Dendritic cell treated with granulocyte-macrophage colony-stimulating factor and Interleukin-4, amounts not matched to agents 40 ng/mL and 50 ng/mL, for 4 days (primary cell): ENCODE data around the gene DHCR7.

ENCODE experiments used
- H3K27ac Mint-ChIP-seq: one replicate; pipeline ENCODE4 v1.8.0; 2022; ENCODE audit warnings: mild to moderate bottlenecking, mixed read lengths
- H3K27me3 Mint-ChIP-seq: one replicate; pipeline ENCODE4 v1.8.0; 2022; ENCODE audit warnings: mild to moderate bottlenecking, mixed read lengths
- H3K36me3 Mint-ChIP-seq: one replicate; pipeline ENCODE4 v1.8.0; 2022; ENCODE audit warnings: low read depth, mixed read lengths
- H3K4me1 Mint-ChIP-seq: one replicate; pipeline ENCODE4 v1.8.0; 2022; ENCODE audit warnings: low read depth, mixed read lengths
- H3K4me3 Mint-ChIP-seq: one replicate; pipeline ENCODE4 v1.8.0; 2022; ENCODE audit warnings: mild to moderate bottlenecking, moderate library complexity, mixed read lengths
- H3K9me3 Mint-ChIP-seq: one replicate; pipeline ENCODE4 v1.8.0; 2022; ENCODE audit warnings: mixed read lengths
- intact Hi-C: fragments of 100-400 bp; cut with micrococcal nuclease; formaldehyde crosslinking; loops from one replicate; pipeline ENCODE4 v1.15.0; 2022

The DHCR7 gene

DNA sequence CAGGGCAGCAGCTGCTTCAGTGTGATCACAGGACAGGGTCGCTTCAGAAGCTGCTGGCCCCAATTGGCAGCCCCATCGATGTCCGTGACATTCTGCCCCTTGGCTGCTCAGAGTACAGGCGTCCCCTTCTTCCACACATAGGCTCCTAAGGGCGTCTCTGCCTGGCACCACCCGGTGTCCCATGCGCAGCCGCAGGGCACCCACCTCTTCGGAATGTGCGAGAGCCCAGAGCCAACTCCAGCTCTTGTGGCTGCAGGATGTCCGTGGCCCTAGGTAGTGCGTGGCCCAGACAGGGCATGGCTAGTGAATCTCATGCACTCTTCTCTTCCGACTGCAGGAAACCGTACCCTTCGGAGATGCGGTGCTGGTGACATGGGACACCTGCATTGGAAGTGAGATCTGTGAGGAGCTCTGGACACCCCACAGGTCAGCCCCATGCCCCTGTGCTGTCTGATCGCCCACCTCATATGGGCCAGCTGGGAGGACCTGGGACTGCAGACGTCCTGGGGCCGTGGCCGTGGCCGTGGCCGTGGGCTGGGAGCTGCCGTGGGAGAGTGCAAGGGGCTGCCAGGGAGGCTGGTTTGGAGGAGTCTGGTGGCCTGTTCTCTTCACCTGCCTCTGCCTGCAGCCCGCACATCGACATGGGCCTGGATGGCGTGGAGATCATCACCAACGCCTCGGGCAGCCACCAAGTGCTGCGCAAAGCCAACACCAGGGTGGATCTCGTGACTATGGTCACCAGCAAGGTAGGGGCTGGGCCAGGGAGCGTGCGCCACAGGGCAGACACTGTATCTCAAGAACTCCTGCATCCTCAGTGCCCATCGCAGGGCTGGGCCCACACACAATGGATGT lies 25.0 kb upstream of the DHCR7 start:
- Mint-ChIP-seq H3K9me3 (no peaks in the 10 kb centered on the region), H3K27ac (no peak overlapping the region), H3K4me1 (no peaks in the 10 kb centered on the region), H3K27me3 (no peaks in the 10 kb centered on the region), H3K36me3 (peaks cover 95% of the 10 kb centered on the region), H3K4me3 (no peak overlapping the region)
- intact Hi-C loops, result no loop called here

DNA sequence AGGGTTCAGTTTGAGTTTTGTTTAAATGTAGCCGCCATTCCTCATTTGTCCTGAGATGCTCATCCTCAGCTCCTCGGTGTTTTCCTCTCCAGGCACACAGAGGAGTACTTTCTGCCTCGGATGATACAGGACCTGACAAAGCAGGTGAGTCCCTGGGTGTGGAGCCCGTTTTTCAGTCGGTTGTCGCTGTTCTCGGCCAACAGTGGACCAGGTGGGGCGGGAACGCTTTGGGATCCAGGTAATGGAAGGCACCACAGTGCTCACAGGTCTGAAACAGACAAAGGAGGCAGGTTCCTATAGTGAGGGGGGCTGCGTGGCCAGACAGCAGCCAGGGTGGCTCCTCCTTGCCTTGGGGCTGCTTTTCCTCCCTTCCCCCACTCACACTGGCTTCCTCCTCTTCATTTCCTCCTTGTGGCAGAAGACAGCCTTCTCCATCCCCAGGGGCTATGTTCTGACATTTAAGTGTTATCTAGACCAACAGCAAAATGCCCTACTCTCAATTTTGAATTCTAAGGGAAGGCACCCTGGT lies 24.2 kb upstream of the DHCR7 start:
- Mint-ChIP-seq H3K9me3 (no peaks in the 10 kb centered on the region), H3K4me3 (no peak overlapping the region), H3K27ac (no peak overlapping the region), H3K27me3 (no peaks in the 10 kb centered on the region), H3K36me3 (peaks cover 95% of the 10 kb centered on the region), H3K4me1 (no peaks in the 10 kb centered on the region)
- intact Hi-C loops, result no loop called here

DNA sequence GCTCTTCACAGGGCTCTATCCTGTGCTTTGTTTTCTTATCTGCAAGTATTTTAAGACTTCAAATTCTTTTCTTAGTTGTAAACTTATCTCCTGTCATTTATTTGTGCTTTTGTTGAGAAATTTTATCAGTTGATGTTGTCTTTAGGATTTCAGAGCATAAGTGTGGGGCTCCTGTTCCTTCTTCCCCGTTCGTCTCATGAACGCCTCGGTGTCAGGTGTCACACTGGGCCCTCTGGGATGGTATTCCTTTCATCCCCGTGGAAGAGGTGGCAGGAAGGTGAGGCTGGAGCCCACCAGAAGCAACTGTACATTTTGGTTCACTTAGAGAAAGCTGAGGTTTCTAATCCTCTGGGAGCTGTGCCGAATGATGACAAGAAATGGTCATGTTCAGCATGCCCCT lies 22.8 kb upstream of the DHCR7 start:
- Mint-ChIP-seq H3K27ac (no peak overlapping the region), H3K4me3 (no peak overlapping the region), H3K36me3 (peaks cover 95% of the 10 kb centered on the region), H3K9me3 (no peaks in the 10 kb centered on the region), H3K4me1 (no peaks in the 10 kb centered on the region), H3K27me3 (no peaks in the 10 kb centered on the region)
- intact Hi-C loops, result no loop called here

DNA sequence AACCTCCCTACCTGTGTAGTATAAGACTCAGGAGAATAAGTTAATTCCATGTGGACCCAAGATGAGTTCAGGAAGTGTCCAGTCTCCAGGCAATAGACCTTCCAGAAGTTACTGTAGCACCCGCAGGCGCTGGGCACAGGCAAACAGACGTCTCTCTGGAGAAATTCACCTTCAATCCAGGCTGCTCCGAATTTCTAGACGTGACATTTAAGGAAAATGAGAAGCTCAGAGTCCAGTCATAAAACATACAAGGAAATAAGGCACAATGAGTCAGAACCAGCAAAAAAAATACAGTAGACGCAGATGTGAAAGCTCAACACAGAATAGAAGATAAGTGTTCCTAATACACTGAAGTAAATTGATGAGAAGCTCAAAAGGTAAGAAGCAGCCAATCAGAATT lies 19.0 kb upstream of the DHCR7 start:
- intact Hi-C loops, result no loop called here
- Mint-ChIP-seq H3K27ac (no peak overlapping the region), H3K27me3 (no peaks in the 10 kb centered on the region), H3K4me3 (no peak overlapping the region), H3K9me3 (no peaks in the 10 kb centered on the region), H3K4me1 (no peaks in the 10 kb centered on the region), H3K36me3 (peaks cover 95% of the 10 kb centered on the region)

DNA sequence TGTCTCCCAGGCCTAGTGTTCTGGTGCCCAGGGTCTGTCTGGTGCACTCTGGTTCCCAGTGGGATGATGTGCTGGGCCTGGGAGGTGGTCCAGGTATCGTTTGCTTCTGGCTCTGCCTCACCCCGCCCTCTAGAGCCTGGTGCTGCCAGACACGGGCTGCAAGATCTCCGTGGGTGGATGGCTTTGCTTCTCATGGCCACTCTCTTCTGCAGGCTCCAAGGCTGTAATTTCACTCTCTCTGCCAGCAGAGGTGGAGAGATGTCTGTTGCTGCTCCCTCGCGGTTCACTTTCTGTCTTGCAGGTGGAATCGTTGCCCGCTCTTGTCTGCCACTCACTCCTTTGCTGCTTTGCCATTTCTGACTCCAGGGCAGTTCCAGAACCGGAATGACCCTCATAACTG lies 18.2 kb upstream of the DHCR7 start:
- intact Hi-C loops, result no loop called here
- Mint-ChIP-seq H3K4me3 (no peak overlapping the region), H3K27me3 (no peaks in the 10 kb centered on the region), H3K4me1 (no peaks in the 10 kb centered on the region), H3K9me3 (no peaks in the 10 kb centered on the region), H3K36me3 (peaks cover 95% of the 10 kb centered on the region), H3K27ac (no peak overlapping the region)

DNA sequence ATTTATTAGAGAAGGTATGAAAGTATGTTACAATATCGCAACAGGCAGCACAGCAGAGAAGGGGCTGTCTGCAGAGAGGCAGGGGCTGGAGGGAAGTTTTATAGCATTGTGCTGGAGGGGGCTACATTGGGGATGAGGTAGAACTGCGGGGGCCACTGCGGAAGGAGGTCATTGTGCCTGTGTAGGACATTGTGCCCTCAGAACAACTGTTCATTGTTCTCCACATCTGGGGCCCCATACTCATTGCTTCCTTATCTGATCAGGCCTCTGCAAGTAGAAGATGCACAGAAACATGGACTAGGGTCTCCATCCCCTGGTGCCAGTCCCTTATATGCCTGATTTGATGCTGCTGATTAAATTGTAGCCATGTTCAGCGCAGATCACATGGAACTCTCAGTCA lies 16.9 kb upstream of the DHCR7 start:
- Mint-ChIP-seq H3K27ac (no peak overlapping the region), H3K4me3 (no peak overlapping the region), H3K27me3 (no peaks in the 10 kb centered on the region), H3K9me3 (no peaks in the 10 kb centered on the region), H3K36me3 (peaks cover 98% of the 10 kb centered on the region), H3K4me1 (no peaks in the 10 kb centered on the region)
- intact Hi-C loops, result no loop called here

DNA sequence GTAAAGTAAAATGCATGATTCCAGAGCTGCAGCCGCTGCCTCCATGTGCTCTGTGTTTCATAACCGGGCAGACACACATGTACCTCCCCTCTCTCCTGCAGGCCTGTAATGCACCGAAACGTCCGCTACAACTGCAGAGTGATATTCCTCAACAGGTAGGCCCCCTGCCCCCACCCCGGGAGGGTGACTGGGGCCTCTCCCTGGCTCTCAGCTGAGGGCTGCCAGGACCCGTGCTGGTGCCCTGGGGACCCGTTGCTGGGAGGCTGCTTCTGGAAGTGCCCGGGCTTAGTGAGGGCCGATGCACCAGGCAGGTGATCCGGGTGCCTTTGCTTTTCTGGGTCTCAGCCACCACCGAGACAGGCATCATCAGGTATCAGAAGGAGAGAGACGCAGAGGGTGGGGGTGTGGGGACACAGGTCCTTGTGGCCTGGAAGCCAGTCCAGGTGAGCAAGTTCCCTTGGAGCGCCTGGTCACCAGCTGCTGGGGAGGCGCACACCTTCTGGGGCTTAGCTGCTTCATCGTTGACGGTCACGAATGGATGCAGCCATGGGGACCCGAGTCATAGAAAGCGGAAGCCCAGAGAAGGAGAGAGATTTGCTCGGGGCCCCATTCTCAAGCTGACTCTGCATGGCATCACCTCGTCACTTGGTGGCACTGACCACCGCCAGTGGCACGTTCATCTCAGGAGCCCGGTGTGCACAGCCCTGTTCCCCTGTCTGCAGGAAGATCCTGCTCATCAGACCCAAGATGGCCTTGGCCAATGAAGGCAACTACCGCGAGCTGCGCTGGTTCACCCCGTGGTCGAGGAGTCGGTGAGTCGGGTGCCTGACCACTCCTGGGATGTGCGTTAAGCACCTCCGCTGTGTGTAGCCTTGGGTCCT lies 15.4 kb upstream of the DHCR7 start:
- H3K27me3 Mint-ChIP-seq, result no peaks in the 10 kb centered on the region
- intact Hi-C loops, result no loop called here
- no peak overlapping the region for H3K27ac Mint-ChIP-seq
- H3K9me3 Mint-ChIP-seq, result no peaks in the 10 kb centered on the region
- no peaks in the 10 kb centered on the region for H3K4me1 Mint-ChIP-seq
- H3K4me3 Mint-ChIP-seq, result no peak overlapping the region
- peaks cover 100% of the 10 kb centered on the region for H3K36me3 Mint-ChIP-seq

DNA sequence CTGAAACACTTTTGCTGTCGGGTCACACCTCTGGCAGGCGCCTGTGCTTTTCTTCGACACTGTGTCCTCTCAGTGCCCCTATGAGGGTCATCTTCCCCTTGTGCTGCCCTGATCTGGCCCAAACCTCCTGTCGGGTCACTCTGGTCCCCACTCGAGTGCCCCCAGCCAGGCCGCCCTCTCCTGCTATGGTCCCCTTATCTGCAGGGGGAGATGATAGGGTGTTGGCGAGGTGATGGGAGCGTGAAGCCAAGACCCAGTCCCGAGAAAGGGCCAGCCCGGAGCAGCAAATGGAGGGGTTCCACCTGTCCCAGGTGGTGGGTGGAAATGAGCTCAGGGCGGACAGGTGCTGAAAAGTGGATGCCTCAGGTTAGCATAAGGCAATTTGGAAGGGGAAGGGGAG lies 14.5 kb upstream of the DHCR7 start:
- Mint-ChIP-seq H3K36me3 (peaks cover 100% of the 10 kb centered on the region), H3K9me3 (no peaks in the 10 kb centered on the region), H3K4me1 (no peaks in the 10 kb centered on the region), H3K27ac (no peak overlapping the region), H3K4me3 (no peak overlapping the region), H3K27me3 (no peaks in the 10 kb centered on the region)
- intact Hi-C loops, result no loop called here

DNA sequence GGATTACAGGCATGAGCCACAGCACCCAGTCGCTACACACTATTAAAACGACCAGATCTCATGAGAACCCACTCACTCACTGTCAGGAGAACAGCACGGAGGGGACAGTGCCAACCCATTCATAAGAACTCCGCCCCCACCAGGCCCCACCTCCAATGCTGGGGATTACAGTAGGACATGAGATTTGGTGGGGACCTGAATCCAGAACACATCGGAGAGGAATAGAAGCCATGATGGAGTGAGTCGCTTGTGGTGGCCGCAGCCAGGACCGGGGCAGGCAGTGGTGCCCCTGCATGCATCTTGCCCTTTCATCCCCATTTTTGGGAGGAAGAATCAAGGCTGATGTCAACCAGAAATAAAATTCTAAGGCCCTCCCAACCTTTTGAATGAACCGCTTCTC lies 13.5 kb upstream of the DHCR7 start:
- H3K27me3 Mint-ChIP-seq, result no peaks in the 10 kb centered on the region
- H3K4me1 Mint-ChIP-seq, result peaks cover under 1% of the 10 kb centered on the region
- peaks cover 100% of the 10 kb centered on the region for H3K36me3 Mint-ChIP-seq
- no peaks in the 10 kb centered on the region for H3K9me3 Mint-ChIP-seq
- H3K4me3 Mint-ChIP-seq, result no peak overlapping the region
- H3K27ac Mint-ChIP-seq, result no peak overlapping the region
- intact Hi-C loops, result no loop called here

DNA sequence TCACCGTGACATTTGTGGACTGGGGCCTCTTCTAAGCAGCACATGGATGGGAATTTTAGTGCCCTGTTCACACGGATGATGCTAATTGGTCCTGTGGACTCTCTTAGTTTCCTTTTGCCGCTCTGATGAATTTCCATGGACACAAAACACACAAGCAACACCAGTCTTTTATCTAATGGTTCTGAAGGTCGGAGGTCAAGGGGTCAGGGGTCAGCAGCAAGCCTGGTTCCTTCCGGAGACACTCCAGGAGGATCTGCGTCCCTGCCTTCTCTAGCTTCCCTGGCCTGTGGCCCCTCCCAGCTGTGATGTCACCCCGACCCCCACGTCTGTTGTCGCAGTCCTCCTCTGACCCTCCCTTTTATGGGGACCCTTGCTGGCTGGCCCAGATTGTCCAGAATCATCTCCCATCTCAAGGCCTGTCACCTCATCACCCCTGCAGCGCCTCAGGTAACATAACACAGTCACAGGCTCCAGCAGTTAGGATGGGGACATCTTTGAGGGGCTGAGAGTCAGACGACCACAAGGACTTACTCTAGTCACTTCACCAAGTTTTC lies 11.7 kb upstream of the DHCR7 start:
- H3K27ac Mint-ChIP-seq, result no peak overlapping the region

DNA sequence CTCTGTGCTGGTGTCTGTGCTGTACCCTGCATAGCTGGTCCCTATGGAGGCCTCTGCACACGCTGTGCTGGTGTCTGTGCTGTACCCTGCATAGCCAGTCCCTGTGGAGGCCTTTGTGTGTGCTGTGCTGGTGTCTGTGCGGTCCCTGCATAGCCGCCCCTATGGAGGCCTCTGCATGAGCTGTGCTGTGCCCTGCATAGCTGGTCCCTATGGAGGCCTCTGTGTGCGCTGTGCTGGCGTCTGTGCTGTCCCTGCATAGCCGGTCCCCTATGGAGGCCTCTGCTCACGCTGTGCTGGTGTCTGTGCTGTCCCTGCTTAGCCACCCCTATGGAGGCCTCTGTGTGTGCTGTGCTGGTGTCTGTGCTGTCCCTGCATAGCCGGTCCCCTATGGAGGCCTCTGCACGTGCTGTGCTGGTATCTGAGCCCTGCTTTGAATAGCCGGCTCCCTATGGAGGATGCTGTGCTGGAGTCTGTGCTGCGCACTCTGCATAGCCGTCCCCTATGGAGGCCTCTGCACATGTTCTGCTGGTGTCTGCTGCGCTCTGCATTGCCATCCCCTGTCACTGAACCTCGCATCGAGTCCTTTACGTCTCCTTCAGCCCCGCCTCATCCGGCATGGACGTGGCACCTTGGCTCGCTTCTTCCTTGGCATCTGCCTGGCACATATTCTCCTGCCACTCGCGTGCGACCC lies 11.0 kb upstream of the DHCR7 start:
- H3K4me1 Mint-ChIP-seq, result peaks cover 26% of the 10 kb centered on the region
- H3K27ac Mint-ChIP-seq, result no peak overlapping the region
- no peak overlapping the region for H3K4me3 Mint-ChIP-seq
- H3K36me3 Mint-ChIP-seq, result peaks cover 98% of the 10 kb centered on the region
- no peaks in the 10 kb centered on the region for H3K27me3 Mint-ChIP-seq
- no peaks in the 10 kb centered on the region for H3K9me3 Mint-ChIP-seq
- intact Hi-C loops, result no loop called here

More for the DNA sequence above, 11.7 kb upstream of the DHCR7 start:
- intact Hi-C loops, result no loop called here
- H3K27me3 Mint-ChIP-seq, result no peaks in the 10 kb centered on the region
- H3K36me3 Mint-ChIP-seq, result peaks cover 100% of the 10 kb centered on the region
- H3K4me1 Mint-ChIP-seq, result peaks cover 19% of the 10 kb centered on the region
- H3K4me3 Mint-ChIP-seq, result no peak overlapping the region
- H3K9me3 Mint-ChIP-seq, result no peaks in the 10 kb centered on the region

DNA sequence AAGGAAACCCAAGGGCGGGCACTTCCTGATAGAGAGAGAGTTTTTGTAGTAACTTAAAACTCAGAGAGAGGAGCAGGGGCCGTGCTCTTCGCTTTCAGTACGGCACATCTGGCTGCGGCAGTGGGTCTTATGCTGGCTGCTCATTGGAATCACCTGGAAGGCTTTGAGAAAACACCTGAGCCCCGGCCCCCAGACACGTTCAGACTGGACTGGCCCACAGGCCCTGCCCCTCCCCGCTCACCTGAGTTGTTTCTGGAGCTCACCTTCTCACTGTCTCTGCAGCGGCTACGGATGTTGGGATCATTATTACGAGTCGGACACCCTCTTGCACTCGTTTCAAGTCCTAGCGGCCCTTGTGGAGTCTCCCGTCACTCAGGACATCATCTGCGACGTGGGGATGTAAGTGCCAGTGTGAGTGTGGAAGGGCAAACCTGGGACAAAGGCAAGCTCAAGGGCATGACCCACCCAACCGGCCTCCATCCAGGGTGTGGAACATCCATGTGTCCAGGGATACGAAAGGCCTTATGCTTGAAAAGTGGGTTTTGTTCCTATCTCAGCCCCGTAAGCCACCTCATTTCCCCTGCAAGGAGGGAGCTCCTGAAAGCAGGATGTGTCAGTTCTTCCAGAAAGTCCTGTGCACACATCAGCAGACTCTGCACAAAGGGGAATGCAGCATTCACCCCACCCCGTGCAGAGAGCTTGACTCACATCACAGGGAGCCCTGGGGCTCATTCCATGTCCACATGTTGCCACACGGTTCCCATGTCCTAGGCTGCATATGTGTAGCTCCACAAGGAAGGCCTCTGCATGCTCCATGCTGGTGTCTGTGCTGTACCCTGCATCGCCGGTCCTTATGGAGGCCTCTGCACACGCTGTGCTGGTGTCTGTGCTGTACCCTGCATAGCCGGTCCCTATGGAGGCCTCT lies 10.2 kb upstream of the DHCR7 start:
- Mint-ChIP-seq H3K36me3 (peaks cover 94% of the 10 kb centered on the region), H3K27ac (no peak overlapping the region), H3K4me1 (peaks cover 31% of the 10 kb centered on the region), H3K27me3 (no peaks in the 10 kb centered on the region), H3K9me3 (no peaks in the 10 kb centered on the region), H3K4me3 (no peak overlapping the region)
- intact Hi-C loops, result no loop called here

DNA sequence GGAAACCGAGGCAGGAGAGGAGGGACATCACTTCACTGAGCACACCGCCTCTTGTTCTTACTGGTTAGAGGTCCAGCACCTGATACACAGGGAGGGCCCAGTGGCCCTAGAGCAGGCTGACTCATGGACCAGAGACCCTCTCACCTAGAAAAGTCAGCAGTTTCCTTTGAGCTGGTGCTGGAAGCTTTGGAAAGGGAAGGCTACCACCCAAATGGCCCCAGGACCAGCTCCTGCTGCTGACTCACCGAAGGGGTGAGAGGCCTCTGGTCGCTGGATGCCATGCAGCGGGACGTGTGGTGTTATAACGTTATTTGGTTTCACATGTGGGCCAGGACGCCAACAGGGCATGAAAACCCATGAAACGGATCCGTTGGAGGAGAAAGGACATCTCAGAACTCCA lies 8.6 kb upstream of the DHCR7 start:
- no peaks in the 10 kb centered on the region for H3K27me3 Mint-ChIP-seq
- peaks cover 40% of the 10 kb centered on the region for H3K4me1 Mint-ChIP-seq
- H3K4me3 Mint-ChIP-seq, result no peak overlapping the region
- intact Hi-C loops, result no loop called here
- no peaks in the 10 kb centered on the region for H3K9me3 Mint-ChIP-seq
- H3K36me3 Mint-ChIP-seq, result peaks cover 85% of the 10 kb centered on the region
- no peak overlapping the region for H3K27ac Mint-ChIP-seq
